Measurements from ENCODE around the gene METTL13.

METTL13 gene

GRCh38 chr1:171816300-171816901 is 34.9 kb downstream of the METTL13 start:
- Histone ChIP-seq H3K4me1 (ENCODE audit: control insufficient read depth, insufficient read depth, low read length) (no peaks in the 10 kb centered on the region), H3K27ac (ENCODE audit: extremely low read depth, low read depth, low read length) (no peak overlapping the region), H3K36me3 (ENCODE audit: control insufficient read depth in 2 of 2, insufficient read depth in 1 of 2, low read length in 2 of 2) (no peaks in the 10 kb centered on the region), H3K9me3 (ENCODE audit: control insufficient read depth, insufficient read depth, low read depth, low read length) (no peaks in the 10 kb centered on the region), H3K4me3 (ENCODE audit: low read depth, low read length) (no peak overlapping the region)
- ChIA-PET POLR2A (no interaction called here), CTCF (interaction anchor here (0.6 to 1.4 kb wide), 3 partner anchors 14 to 926 kb away, joined by 4 to 5 read pairs (median 4); no protein-coding TSS in a partner anchor)
- no peak for TF ChIP-seq ZBTB1 (tag by site-specific recombination; IDR thresholded peaks at IDR 0.05)
- TF ChIP-seq ZNF221 (tag by site-specific recombination; IDR thresholded peaks at IDR 0.05; ENCODE audit: borderline replicate concordance), result no peak
- no peak for TF ChIP-seq ZNF174 (tag by site-specific recombination; IDR thresholded peaks at IDR 0.05)
- peak; percentile 25; the same call in 1 of the 2 replicates for TF ChIP-seq ZNF664 (tag by site-specific recombination; IDR thresholded peaks at IDR 0.05)

GRCh38 chr1:171817511-171818265 is 36.2 kb downstream of the METTL13 start:
- Histone ChIP-seq H3K4me3 (ENCODE audit: low read depth, low read length) (no peak overlapping the region), H3K27ac (ENCODE audit: extremely low read depth, low read depth, low read length) (no peak overlapping the region), H3K4me1 (ENCODE audit: control insufficient read depth, insufficient read depth, low read length) (no peaks in the 10 kb centered on the region), H3K36me3 (ENCODE audit: control insufficient read depth in 2 of 2, insufficient read depth in 1 of 2, low read length in 2 of 2) (no peaks in the 10 kb centered on the region), H3K9me3 (ENCODE audit: control insufficient read depth, insufficient read depth, low read depth, low read length) (no peaks in the 10 kb centered on the region)
- POLR2A ChIA-PET, result interaction anchor here (0.7 to 1.6 kb wide), 3 partner anchors 24 to 76 kb away, joined by 3 to 8 read pairs (median 4); partner anchors contain the start of genes DNM3 and VAMP4
- CTCF ChIA-PET, result interaction anchor here (0.5 to 1.4 kb wide), 4 partner anchors 17 to 167 kb away, joined by 3 to 5 read pairs (median 5); no protein-coding TSS in a partner anchor
- TF ChIP-seq KLF1 (tag by site-specific recombination; IDR thresholded peaks at IDR 0.05) (no peak), ZNF510 (tag by site-specific recombination; IDR thresholded peaks at IDR 0.05; ENCODE audit: insufficient replicate concordance) (no peak), ZNF114 (tag by site-specific recombination; IDR thresholded peaks at IDR 0.05) (no peak), ZNF558 (tag by site-specific recombination; IDR thresholded peaks at IDR 0.05) (no peak), ZNF660 (tag by site-specific recombination; IDR thresholded peaks at IDR 0.05) (0 out of 2 replicates have a peak, but pooled peaks have one; percentile 70), ZNF48 (tag by site-specific recombination; IDR thresholded peaks at IDR 0.05) (no peak), ZNF266 (tag by site-specific recombination; IDR thresholded peaks at IDR 0.05; ENCODE audit: low read depth) (no peak), ZBTB26 (tag by site-specific recombination; optimal IDR thresholded peaks at IDR 0.05) (no peak), ZSCAN30 (tag by site-specific recombination; IDR thresholded peaks at IDR 0.05) (no peak), GLIS1 (tag by site-specific recombination; IDR thresholded peaks at IDR 0.05) (peak; percentile 38), ZNF366 (tag by site-specific recombination; conservative IDR thresholded peaks at IDR 0.05) (peak; percentile 38; the same call in 1 of the 2 replicates), KLF9 (tag by site-specific recombination; IDR thresholded peaks at IDR 0.05; ENCODE audit: low read depth) (no peak), ZNF23 (tag by site-specific recombination; IDR thresholded peaks at IDR 0.05; ENCODE audit: borderline replicate concordance) (no peak), AEBP2 (tag by site-specific recombination; IDR thresholded peaks at IDR 0.05; ENCODE audit: borderline replicate concordance) (no peak), ZFP37 (tag by site-specific recombination; IDR thresholded peaks at IDR 0.05) (peak; percentile 16; the same call in 1 of the 2 replicates), ZNF362 (tag by site-specific recombination; IDR thresholded peaks at IDR 0.05) (peak; percentile 42; the same call in 1 of the 2 replicates), ZNF629 (tag by site-specific recombination; IDR thresholded peaks at IDR 0.05) (peak; percentile 63), ZNF223 (tag by site-specific recombination; IDR thresholded peaks at IDR 0.05) (no peak), ZNF426 (tag by site-specific recombination; IDR thresholded peaks at IDR 0.05) (no peak), ZNF777 (tag by site-specific recombination; IDR thresholded peaks at IDR 0.05; ENCODE audit: borderline replicate concordance) (no peak), ZNF335 (tag by site-specific recombination; conservative IDR thresholded peaks at IDR 0.05) (peak; percentile 41), ZNF24 (tag by site-specific recombination; IDR thresholded peaks at IDR 0.05) (no peak), SALL2 (tag by site-specific recombination; IDR thresholded peaks at IDR 0.05; ENCODE audit: borderline replicate concordance) (no peak), ZNF830 (tag by site-specific recombination; IDR thresholded peaks at IDR 0.05; ENCODE audit: low read depth) (no peak), ZNF133 (tag by site-specific recombination; IDR thresholded peaks at IDR 0.05) (no peak), ZSCAN16 (tag by site-specific recombination; IDR thresholded peaks at IDR 0.05) (no peak), ZNF214 (tag by site-specific recombination; IDR thresholded peaks at IDR 0.05; ENCODE audit: borderline replicate concordance) (no peak)

Data from HEK293 (cell line).